Measurements from ENCODE around the gene NKD1.

GRCh38 chr16:50622029-50622428 is 73.8 kb downstream of the NKD1 start:
- no peak for TF ChIP-seq CTCF (IDR thresholded peaks at IDR 0.05)
- no peak for TF ChIP-seq POLR2AphosphoS5 (IDR thresholded peaks at IDR 0.05)
- no peak for TF ChIP-seq POLR2A (IDR thresholded peaks at IDR 0.05)

Measured in breast epithelium (tissue), 3 donors.